Hepatocyte (in vitro differentiated cells): Measurements from ENCODE around the gene PIK3CA. TPM values are rescaled to one million over a fixed set of nuclear protein-coding genes. Genes with fewer than 3 reads are reported as not detected.

Experiments used
- DNase-seq: peaks from one replicate; pipeline ENCODE4 v3.0.0-alpha.2; 2016; ENCODE audit warnings: low spot score
- H2AFZ ChIP-seq: fragments of 200-600 bp; sonication (generic); 2 replicates; pipeline ENCODE4 v1.6.0; 2016; ENCODE audit warnings: antibody characterized with exemption, mild to moderate bottlenecking
- H3K27ac ChIP-seq: fragments of 200-600 bp; sonication (generic); 2 replicates; pipeline ENCODE4 v1.5.1; 2016; ENCODE audit warnings: mild to moderate bottlenecking
- H3K27me3 ChIP-seq: fragments of 200-600 bp; sonication (generic); 2 replicates; pipeline ENCODE4 v1.6.1; 2016
- H3K36me3 ChIP-seq: fragments of 200-600 bp; sonication (generic); replicated peaks from 2 replicates; pipeline ENCODE4 v1.5.1; 2016; ENCODE audit warnings: low read depth; ENCODE audit not compliant: insufficient read depth
- H3K4me1 ChIP-seq: fragments of 200-600 bp; sonication (generic); 2 replicates; pipeline ENCODE4 v1.5.1; 2016; ENCODE audit warnings: mild to moderate bottlenecking, moderate library complexity; ENCODE audit not compliant: insufficient read depth
- H3K4me2 ChIP-seq: fragments of 200-600 bp; sonication (generic); 2 replicates; pipeline ENCODE4 v1.6.0; 2016
- H3K4me3 ChIP-seq: fragments of 200-600 bp; sonication (generic); 2 replicates; pipeline ENCODE4 v1.5.1; 2016; ENCODE audit warnings: mild to moderate bottlenecking
- H3K79me2 ChIP-seq: fragments of 200-600 bp; sonication (generic); 2 replicates; pipeline ENCODE4 v1.6.0; 2017; ENCODE audit warnings: mild to moderate bottlenecking
- H3K9me2 ChIP-seq: fragments of 200-600 bp; sonication (generic); replicated peaks from 2 replicates; pipeline ENCODE4 v1.6.0; 2017; ENCODE audit warnings: mild to moderate bottlenecking; ENCODE audit not compliant: insufficient read depth
- H3K9me3 ChIP-seq: fragments of 200-600 bp; sonication (generic); 2 replicates; pipeline ENCODE4 v1.5.1; 2016; ENCODE audit warnings: low read depth, mild to moderate bottlenecking
- H4K20me1 ChIP-seq: fragments of 200-600 bp; sonication (generic); 2 replicates; pipeline ENCODE4 v1.6.0; 2016; ENCODE audit warnings: mild to moderate bottlenecking; ENCODE audit not compliant: insufficient read depth, poor library complexity, severe bottlenecking
- CTCF ChIP-seq: fragments of 200-600 bp; sonication (generic); IDR thresholded peaks from 2 replicates; pipeline ENCODE4 v1.5.1; 2016; ENCODE audit warnings: antibody characterized with exemption, mild to moderate bottlenecking; ENCODE audit not compliant: poor library complexity
- EZH2 ChIP-seq: fragments of 200-600 bp; sonication (generic); IDR thresholded peaks from 2 replicates; pipeline ENCODE4 v1.6.1; 2016; ENCODE audit warnings: antibody characterized with exemption, mild to moderate bottlenecking, borderline replicate concordance
- EZH2phosphoT487 ChIP-seq: fragments of 200-600 bp; sonication (generic); IDR thresholded peaks from one replicate; pipeline ENCODE4 v1.6.1; 2018; ENCODE audit warnings: antibody characterized with exemption, mild to moderate bottlenecking, low read depth, moderate library complexity; ENCODE audit not compliant: unreplicated experiment, severe bottlenecking
- WGBS: methylation state at CpG from one replicate; pipeline ENCODE4 v1.1.6; 2016; ENCODE audit warnings: low lambda C conversion rate; ENCODE audit errors: missing lambda C conversion rate; 5-methylcytosine and 5-hydroxymethylcytosine counted together
- polyA plus RNA-seq: library from polyadenylated mRNA; unstranded; fragments of >200 nt; fragmentation: Nextera tagmentation; extraction: Ambion mirVana; gene quantifications from 2 replicates; pipeline ENCODE4 v1.2.1, GENCODE V29; 2016
- total RNA-seq: library from RNA; depleted of rRNA; stranded (reverse); fragments of >200 nt; gene quantifications from 2 replicates; pipeline ENCODE4 v1.2.3, GENCODE V29; 2014

PIK3CA gene
- total and polyA plus RNA-seq, 2 experiments from 2014 or later: 5.9 to 21.0 TPM

- peaks cover 41% of the 10 kb centered on the region for H4K20me1 ChIP-seq
- H3K9me2 ChIP-seq: no peaks in the 10 kb centered on the region
- peaks cover 9% of the 10 kb centered on the region for H3K4me1 ChIP-seq
- H3K4me2 ChIP-seq: peak overlapping the region; percentile 87
- no peaks in the 10 kb centered on the region for H3K36me3 ChIP-seq
- 50% methylated on average over 3 of the region's 3 CpGs for WGBS
- H2AFZ ChIP-seq: no peak overlapping the region
- DNase-seq: no peak
- no peak overlapping the region for H3K27ac ChIP-seq
- H3K27me3 ChIP-seq: no peaks in the 10 kb centered on the region
- TF ChIP-seq EZH2 (no peak), EZH2phosphoT487 (no peak), CTCF (no peak)
- H3K4me3 ChIP-seq: peak overlapping the region; percentile 6
- H3K79me2 ChIP-seq: peaks cover 62% of the 10 kb centered on the region
- H3K9me3 ChIP-seq: no peaks in the 10 kb centered on the region
These were observed 2.5 kb downstream of the PIK3CA start for GRCh38 chr3:179150610-179151009.

GRCh38 chr3:179151474-179151873 lies 3.3 kb downstream of the PIK3CA start:
- Histone ChIP-seq H3K79me2 (peaks cover 71% of the 10 kb centered on the region), H3K27ac (no peak overlapping the region), H3K4me1 (peaks cover 9% of the 10 kb centered on the region), H3K4me2 (peak overlapping the region; percentile 87), H4K20me1 (peaks cover 41% of the 10 kb centered on the region), H3K9me2 (no peaks in the 10 kb centered on the region), H3K4me3 (no peak overlapping the region), H2AFZ (no peak overlapping the region), H3K36me3 (no peaks in the 10 kb centered on the region), H3K27me3 (no peaks in the 10 kb centered on the region), H3K9me3 (no peaks in the 10 kb centered on the region)
- TF ChIP-seq EZH2 (no peak), EZH2phosphoT487 (no peak), CTCF (no peak)
- no peak for DNase-seq

- DNase-seq: no peak
- Histone ChIP-seq H2AFZ (no peak overlapping the region), H3K4me1 (no peaks in the 10 kb centered on the region), H3K4me3 (no peak overlapping the region), H3K27me3 (no peaks in the 10 kb centered on the region), H3K4me2 (no peak overlapping the region), H3K27ac (no peak overlapping the region), H3K36me3 (no peaks in the 10 kb centered on the region), H3K9me3 (no peaks in the 10 kb centered on the region), H4K20me1 (peaks cover 49% of the 10 kb centered on the region), H3K9me2 (no peaks in the 10 kb centered on the region), H3K79me2 (peaks cover 100% of the 10 kb centered on the region)
- WGBS: 78% methylated on average over 1 of the region's 1 CpG
- TF ChIP-seq EZH2: no peak
- TF ChIP-seq CTCF: no peak
- no peak for TF ChIP-seq EZH2phosphoT487
These were observed 8.0 kb downstream of the PIK3CA start for GRCh38 chr3:179156170-179156569.

GRCh38 chr3:179156775-179157174 lies 8.6 kb downstream of the PIK3CA start:
- no peak for TF ChIP-seq CTCF
- TF ChIP-seq EZH2phosphoT487: no peak
- no peak for TF ChIP-seq EZH2
- H4K20me1 ChIP-seq: peaks cover 43% of the 10 kb centered on the region
- H3K9me2 ChIP-seq: no peaks in the 10 kb centered on the region
- H3K4me3 ChIP-seq: no peak overlapping the region
- H3K4me2 ChIP-seq: no peak overlapping the region
- no peaks in the 10 kb centered on the region for H3K36me3 ChIP-seq
- no peaks in the 10 kb centered on the region for H3K27me3 ChIP-seq
- H3K4me1 ChIP-seq: no peaks in the 10 kb centered on the region
- no peak overlapping the region for H3K27ac ChIP-seq
- no peak overlapping the region for H2AFZ ChIP-seq
- no peak for DNase-seq
- 96% methylated on average over 1 of the region's 1 CpG for WGBS
- H3K9me3 ChIP-seq: no peaks in the 10 kb centered on the region
- peaks cover 100% of the 10 kb centered on the region for H3K79me2 ChIP-seq
